ENCODE measurements around the gene DOK7.
"Not testable (repeated sequence)": the region's sequence is repeated elsewhere in the genome, so short reads cannot be mapped to it uniquely, and the experiment has no call there.

DOK7 gene

GRCh38 chr4:3524349-3524748, 61.2 kb downstream of the DOK7 start:
- no peak for DNase-seq

GRCh38 chr4:3524920-3525319, 61.8 kb downstream of the DOK7 start:
- DNase-seq: no peak

DNA sequence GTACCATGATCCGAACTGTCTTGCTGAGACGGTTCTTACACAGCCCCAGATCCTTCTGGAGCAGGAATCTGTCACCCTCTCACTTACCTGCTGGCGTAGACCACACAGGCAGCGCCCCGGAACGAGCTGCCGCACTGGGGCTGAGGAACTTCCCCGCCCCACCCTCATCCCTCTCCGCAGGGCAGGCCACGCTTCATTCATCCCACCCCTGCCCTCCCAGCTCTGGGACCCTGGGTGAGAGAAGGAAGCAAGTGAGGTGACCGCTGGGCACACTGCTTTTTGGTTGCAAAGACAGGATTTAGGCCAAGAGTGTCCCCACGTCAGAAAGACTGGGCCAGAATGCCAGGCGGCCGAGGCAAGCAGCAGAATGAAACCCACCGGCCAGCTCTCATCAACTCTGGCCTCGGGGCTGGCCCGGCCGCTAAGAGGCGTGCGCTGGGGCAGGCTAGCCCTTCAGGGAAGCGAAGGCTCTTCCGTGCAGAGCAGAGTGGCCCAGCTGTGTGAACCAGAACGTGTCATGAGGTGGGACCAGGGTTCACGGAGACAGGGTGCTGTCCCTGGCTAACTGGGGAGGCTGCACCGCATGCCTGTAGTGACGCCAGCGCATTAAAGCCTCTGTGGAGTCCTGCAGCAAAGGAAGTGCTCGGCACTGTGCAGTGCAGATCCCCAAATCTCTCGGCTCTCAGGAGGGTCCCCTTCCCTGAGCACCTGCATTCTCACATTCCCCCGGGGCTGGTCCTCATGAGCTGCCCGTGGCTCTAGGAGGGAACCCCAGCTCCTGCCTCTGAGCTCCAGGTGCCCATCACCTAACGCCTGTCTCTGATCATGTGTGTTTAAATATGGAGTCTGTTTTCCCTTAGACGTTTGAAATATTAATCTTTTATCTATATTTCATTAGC, 62.7 kb downstream of the DOK7 start:
- no peak for DNase-seq

- DNase-seq: no peak
Measured at GRCh38 chr4:3526456-3526855, 63.4 kb downstream of the DOK7 start.

DNA sequence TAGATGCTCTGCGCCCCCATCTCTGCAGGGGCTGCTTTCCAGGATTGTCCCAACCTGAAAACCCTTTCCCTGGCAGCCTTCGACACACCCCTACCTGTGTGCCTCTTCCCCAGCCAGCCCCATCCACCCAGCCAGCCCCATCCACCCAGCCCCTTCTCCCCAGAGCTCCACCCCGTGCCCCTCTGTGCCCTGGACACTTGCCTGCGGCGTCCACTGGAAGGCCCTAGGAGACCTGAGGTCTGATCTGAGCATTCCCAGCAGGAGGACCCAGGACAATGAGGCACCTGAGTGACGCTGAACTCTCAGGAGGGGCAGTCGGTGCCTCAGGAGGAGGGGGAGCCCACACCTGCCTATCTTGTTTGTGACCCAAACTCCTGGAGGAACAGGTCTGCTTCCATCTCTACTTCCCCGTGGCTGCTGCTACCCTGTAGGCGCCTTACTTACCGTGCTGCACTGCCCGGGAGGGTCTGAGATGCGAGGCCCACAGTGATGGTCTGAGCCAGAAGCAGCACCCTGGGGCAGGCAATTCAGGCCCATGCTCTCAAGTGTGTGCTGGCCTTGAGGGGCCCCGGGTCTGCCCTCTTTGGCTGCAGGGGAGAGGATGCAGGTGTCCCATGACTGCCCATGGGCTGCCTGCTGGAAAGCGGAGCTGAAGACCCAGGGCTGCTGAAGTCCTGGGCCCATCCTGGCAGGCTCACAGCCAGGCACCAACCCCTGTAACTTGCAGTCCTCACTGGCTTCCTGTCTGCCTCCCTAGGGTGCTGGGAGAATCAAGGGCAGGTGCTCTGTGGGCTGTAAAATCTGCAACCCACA, 64.2 kb downstream of the DOK7 start:
- no peak for DNase-seq

DNA sequence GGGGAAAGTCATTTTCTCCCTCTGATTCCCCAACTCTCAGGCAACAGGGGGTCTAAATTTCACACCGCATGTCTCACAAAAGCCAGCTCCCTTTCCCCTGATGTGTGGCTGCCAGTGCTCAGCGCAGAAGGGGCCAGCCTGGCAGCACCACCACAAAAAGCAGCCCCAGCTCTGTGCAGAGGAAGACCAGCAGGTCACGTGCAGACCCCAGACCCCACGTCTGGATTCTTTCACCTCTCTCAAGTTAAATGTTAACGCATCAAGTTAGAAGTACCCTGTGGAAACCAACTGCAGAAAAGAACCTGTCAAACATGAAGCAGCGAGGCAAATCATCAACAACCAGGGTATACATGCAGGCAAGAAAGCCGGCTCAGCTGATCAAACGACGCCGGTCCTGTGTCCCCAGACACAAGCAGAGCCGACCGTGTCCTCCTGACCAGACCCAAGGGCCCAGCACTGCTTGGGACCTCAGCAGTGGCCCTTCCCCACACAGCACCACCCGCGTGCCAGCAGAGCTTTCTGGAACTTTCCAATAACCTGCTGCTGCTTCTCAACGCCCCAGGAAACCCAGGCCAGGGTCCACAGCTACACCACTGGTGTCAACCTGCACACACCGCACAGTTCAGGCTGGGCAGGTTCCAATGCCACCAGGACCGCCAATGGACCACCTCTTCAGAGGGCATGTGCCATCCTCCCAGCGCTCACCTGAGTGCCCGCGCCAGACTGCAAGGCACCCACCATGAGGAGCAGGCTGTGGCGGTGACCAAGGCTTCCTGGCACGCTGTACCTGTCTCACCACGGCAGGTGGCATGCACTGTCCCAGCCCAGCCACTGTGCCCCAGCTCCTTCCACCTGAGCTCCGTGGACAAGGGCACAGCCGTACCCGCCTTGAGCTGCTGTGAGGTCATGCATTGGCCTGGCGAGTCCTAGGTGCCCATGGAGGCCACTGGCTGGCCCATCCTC, 65.1 kb downstream of the DOK7 start:
- DNase-seq: no peak

GRCh38 chr4:3529363-3529762, 66.3 kb downstream of the DOK7 start:
- DNase-seq: no peak

DNA sequence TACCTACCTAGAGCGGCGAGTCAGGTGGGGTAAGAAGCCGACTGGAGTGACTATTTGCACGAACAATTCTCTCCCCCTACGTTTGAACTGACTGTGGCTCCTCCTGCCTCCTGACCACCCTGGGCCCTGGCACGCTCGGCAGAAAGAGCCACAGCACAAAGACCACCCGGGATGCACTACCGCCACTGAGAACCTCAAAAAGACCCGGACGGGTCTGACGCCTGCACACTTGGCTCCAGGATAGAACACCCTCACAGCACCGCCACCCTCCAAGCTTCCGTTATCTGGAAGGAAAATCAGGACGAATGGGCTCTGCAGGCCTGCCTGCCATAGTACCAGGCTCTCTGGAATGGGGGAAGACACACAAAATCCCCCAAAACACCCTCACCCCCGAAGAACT, 66.9 kb downstream of the DOK7 start:
- DNase-seq: no peak

GRCh38 chr4:3530663-3531254, 67.7 kb downstream of the DOK7 start:
- no peak for DNase-seq

- DNase-seq: no peak
Measured at GRCh38 chr4:3531318-3531878, 68.3 kb downstream of the DOK7 start.

DNA sequence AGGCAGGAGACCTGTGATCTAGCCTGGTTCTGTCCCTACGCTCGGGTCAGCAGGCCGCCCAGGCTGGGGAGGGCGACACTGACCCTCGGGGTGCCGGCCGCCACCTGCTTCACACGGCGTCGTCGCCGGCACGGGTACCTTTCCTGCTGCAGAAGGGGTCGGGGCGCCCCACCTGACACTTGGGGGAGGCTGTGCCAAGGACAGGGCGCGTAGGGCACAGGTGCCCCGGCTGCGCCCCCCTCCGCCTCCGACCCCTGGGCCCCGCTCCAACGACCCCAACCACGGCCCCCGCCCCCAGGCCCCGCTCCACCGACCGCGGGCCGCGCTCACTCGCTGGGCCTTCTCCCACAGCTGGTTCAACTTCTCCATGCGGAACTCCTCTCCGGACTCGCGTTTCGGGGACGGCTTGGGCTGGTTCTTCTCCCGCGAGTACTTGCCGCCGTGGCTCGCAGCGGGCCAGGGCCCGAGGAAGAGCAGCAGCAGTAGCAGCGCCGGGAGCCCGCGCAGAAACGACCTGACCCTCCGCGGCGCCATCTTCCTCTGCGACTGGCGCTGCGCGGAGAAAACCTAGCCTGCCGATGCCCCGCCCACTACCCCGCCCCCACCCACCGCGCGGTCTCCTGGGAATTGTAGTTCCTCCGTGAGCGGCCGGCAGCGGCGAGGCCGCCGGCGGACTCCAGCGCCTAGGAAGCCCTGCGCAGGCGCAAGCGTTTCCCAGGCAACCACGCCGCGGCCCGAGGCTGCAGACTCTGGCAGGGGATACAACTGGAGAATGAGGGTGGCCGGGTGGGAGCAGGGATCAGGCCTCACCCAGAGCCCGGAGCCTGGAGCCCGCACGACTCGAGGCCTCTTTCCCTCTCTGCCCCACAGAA, 69.0 kb downstream of the DOK7 start, which contains the start of gene LRPAP1:
Gene LRPAP1 (minus strand): TSS at position 544 of the 872 bp plus-strand sequence. CDS start 10 bp downstream, at position 534.
- DNase-seq: peak; percentile 91

DNA sequence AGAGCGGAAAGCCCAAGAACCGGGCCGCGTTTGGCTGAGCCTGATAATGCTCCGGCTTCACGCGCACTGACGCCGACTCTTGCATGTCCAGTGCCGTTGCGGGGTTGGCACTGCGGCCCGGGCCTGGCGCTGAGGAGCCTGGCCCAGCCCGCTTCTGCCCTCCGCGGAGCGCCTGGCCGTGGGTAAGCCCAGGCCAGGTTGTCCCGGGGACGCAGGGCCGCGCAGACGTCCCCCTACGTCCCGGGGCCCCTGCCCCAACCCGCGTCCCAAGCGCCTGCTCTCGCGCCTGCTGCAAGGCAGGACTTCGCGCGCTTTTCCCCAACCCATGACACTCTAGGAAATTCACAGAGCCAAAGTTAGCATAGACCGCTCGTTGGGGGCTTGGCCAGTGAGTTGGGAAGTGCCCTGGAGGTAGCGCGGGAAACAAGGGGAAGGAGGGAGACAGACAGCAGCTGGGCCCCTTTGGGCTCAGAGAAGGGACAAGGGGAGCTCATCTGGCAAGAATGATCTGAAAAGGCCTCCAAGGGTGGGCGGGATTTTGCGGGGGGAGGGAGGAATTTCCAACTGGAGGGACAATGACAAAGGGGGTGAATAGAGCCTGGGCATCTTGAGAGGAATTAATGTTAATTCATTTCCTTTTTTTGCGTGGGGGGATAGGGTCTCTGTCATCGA, 69.8 kb downstream of the DOK7 start:
- no peak for DNase-seq

DNA sequence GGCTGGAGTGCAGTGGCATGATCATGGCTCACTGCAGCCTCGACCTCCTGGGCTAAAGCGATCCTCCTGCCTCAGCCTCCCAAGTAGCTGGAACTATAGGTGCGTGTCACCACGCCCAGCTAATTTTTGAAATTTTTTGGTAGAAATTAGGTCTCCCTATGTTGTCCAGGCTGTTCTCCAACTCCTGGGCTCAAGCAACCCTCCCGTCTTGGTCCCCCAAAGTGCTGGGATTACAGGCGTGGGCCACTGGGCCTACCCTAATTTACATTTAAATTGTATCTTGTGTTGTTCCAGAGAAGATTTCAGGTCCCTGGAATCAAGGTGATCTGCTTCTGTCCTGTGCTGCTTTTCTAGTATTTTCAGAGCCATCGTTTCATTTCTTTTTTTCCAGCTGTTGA, 70.3 kb downstream of the DOK7 start:
- DNase-seq: no peak

- DNase-seq: not testable (repeated sequence)
Measured at GRCh38 chr4:3535812-3536211, 72.7 kb downstream of the DOK7 start.

DNA sequence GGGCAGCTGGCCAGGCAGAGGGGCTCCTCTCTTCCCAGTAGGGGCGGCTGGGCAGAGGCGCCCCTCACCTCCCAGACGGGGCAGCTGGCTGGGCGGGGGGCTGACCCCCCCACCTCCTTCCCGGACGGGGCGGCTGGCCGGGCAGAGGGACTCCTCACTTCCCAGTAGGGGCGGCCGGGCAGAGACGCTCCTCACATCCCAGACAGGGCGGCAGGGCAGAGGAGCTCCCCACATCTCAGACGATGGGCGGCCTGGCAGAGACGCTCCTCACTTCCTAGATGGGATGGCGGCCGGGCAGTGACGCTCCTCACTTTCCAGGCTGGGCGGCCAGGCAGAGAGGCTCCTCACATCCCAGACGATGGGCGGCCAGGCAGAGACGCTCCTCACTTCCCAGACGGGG, 75.8 kb downstream of the DOK7 start:
- DNase-seq: not testable (repeated sequence)

- DNase-seq: not testable (repeated sequence)
Measured at GRCh38 chr4:3543415-3543814, 80.3 kb downstream of the DOK7 start.

All from NCI-H1092 treated with DMSO at 0.1 percent for 48 hours (cell line).